ENCODE results near the gene PBX4. TPM values are rescaled to one million over a fixed set of nuclear protein-coding genes. Genes with fewer than 3 reads are reported as not detected.

PBX4 gene
- total and polyA plus RNA-seq, 2 experiments from 2014 or later: 2.6 to 4.1 TPM

DNA sequence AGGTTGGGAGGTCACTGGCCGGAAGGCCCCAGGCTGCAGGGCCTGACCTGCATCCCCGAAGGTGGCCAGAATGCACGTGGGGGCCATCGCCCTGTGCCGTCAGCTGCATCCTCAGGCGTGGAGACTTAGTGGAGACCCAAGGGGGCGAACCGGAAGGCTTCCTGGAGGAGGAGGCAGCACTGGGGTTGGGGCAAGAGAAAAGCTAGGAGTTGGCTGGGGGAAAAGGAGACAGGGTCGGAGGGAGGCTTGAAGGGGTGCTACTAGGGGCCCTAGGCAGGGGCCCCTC is 91.2 kb downstream of the PBX4 start (continued):
- TF ChIP-seq, protein P1, sequence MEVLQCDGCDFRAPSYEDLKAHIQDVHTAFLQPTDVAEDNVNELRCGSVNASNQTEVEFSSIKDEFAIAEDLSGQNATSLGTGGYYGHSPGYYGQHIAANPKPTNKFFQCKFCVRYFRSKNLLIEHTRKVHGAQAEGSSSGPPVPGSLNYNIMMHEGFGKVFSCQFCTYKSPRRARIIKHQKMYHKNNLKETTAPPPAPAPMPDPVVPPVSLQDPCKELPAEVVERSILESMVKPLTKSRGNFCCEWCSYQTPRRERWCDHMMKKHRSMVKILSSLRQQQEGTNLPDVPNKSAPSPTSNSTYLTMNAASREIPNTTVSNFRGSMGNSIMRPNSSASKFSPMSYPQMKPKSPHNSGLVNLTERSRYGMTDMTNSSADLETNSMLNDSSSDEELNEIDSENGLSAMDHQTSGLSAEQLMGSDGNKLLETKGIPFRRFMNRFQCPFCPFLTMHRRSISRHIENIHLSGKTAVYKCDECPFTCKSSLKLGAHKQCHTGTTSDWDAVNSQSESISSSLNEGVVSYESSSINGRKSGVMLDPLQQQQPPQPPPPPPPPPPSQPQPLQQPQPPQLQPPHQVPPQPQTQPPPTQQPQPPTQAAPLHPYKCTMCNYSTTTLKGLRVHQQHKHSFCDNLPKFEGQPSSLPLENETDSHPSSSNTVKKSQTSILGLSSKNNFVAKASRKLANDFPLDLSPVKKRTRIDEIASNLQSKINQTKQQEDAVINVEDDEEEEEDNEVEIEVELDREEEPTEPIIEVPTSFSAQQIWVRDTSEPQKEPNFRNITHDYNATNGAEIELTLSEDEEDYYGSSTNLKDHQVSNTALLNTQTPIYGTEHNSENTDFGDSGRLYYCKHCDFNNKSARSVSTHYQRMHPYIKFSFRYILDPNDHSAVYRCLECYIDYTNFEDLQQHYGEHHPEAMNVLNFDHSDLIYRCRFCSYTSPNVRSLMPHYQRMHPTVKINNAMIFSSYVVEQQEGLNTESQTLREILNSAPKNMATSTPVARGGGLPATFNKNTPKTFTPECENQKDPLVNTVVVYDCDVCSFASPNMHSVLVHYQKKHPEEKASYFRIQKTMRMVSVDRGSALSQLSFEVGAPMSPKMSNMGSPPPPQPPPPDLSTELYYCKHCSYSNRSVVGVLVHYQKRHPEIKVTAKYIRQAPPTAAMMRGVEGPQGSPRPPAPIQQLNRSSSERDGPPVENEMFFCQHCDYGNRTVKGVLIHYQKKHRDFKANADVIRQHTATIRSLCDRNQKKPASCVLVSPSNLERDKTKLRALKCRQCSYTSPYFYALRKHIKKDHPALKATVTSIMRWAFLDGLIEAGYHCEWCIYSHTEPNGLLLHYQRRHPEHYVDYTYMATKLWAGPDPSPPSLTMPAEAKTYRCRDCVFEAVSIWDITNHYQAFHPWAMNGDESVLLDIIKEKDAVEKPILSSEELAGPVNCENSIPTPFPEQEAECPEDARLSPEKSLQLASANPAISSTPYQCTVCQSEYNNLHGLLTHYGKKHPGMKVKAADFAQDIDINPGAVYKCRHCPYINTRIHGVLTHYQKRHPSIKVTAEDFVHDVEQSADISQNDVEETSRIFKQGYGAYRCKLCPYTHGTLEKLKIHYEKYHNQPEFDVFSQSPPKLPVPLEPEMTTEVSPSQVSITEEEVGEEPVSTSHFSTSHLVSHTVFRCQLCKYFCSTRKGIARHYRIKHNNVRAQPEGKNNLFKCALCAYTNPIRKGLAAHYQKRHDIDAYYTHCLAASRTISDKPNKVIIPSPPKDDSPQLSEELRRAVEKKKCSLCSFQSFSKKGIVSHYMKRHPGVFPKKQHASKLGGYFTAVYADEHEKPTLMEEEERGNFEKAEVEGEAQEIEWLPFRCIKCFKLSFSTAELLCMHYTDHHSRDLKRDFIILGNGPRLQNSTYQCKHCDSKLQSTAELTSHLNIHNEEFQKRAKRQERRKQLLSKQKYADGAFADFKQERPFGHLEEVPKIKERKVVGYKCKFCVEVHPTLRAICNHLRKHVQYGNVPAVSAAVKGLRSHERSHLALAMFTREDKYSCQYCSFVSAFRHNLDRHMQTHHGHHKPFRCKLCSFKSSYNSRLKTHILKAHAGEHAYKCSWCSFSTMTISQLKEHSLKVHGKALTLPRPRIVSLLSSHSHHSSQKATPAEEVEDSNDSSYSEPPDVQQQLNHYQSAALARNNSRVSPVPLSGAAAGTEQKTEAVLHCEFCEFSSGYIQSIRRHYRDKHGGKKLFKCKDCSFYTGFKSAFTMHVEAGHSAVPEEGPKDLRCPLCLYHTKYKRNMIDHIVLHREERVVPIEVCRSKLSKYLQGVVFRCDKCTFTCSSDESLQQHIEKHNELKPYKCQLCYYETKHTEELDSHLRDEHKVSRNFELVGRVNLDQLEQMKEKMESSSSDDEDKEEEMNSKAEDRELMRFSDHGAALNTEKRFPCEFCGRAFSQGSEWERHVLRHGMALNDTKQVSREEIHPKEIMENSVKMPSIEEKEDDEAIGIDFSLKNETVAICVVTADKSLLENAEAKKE (CRISPR knock-in tag; IDR thresholded peaks at IDR 0.05): no peak
- TF ChIP-seq CREB1 (CRISPR knock-in tag; IDR thresholded peaks at IDR 0.05; ENCODE audit: low read depth) (no peak), EZH2phosphoT487 (IDR thresholded peaks at IDR 0.05; ENCODE audit: unreplicated experiment) (no peak), JUNB (IDR thresholded peaks at IDR 0.05; ENCODE audit: unreplicated experiment) (no peak)
- TF ChIP-seq, protein P2, sequence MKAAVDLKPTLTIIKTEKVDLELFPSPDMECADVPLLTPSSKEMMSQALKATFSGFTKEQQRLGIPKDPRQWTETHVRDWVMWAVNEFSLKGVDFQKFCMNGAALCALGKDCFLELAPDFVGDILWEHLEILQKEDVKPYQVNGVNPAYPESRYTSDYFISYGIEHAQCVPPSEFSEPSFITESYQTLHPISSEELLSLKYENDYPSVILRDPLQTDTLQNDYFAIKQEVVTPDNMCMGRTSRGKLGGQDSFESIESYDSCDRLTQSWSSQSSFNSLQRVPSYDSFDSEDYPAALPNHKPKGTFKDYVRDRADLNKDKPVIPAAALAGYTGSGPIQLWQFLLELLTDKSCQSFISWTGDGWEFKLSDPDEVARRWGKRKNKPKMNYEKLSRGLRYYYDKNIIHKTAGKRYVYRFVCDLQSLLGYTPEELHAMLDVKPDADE (IDR thresholded peaks at IDR 0.05): no peak

DNA sequence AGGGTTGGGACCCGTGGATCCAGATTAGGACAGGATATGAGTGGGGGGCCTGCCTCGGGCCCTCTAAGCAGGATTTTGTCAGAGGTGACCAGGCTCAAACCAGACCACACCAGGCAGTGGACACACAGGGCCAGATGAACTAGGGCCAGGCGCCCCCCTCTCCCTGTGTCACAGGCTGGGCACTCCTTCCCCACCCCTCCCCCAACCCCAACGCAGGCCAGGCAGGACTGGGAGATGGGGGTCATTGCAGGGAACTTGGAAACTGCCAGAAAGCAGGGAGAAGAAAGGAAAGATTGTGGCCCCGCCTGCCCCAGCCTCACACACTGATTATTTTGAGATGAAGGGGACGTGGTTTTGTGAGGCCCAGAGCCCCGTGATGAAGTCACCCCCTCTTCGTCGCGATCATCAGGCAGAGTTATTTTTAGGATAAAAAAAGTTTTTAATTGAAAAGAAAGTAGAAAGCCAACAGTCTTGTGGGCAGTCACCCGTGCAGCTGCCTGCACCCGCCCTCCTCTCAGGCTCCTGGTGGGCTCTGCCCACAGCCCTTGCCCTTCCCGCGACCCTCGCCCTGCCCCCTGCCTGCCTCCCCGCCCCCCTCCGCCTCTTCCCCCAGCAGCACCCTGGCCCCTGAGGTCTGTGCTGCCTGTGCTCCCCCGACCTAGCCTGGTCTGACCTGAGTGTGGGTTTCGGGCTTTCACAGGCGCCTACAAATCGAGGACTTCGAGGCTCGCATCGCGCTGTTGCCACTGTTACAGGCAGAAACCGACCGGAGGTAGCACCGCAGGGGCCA is 91.7 kb downstream of the PBX4 start:
- peaks cover 19% of the 10 kb centered on the region for H3F3A ChIP-seq (replicated peaks; ENCODE audit: low read depth)
- H2AFZ ChIP-seq: no peak overlapping the region
- H3K9me3 Mint-ChIP-seq: no peaks in the 10 kb centered on the region
- ATAC-seq (no peak), DNase-seq (ENCODE audit: low spot score) (no peak)
- H3K4me1 Mint-ChIP-seq: peaks cover 33% of the 10 kb centered on the region
- H3K27me3 Mint-ChIP-seq (ENCODE audit: insufficient read depth, low read depth, poor library complexity): peaks cover 4% of the 10 kb centered on the region
- H4K20me1 ChIP-seq (replicated peaks; ENCODE audit: insufficient read depth): peaks cover 30% of the 10 kb centered on the region
- peaks cover 37% of the 10 kb centered on the region for H3K79me2 ChIP-seq (replicated peaks; ENCODE audit: insufficient read depth)
- H3K36me3 ChIP-seq (ENCODE audit: insufficient read depth): peaks cover 6% of the 10 kb centered on the region; the same call in 1 of the 2 replicates
- no peaks in the 10 kb centered on the region for H3K9me2 ChIP-seq (ENCODE audit: insufficient read depth)
- H3K27me3 ChIP-seq (ENCODE audit: insufficient read depth): no peaks in the 10 kb centered on the region
- no peak overlapping the region; the same call in 1 of the 2 replicates for H3K27ac Mint-ChIP-seq
- TF ChIP-seq JUNB (IDR thresholded peaks at IDR 0.05; ENCODE audit: unreplicated experiment): no peak
- peaks cover 6% of the 10 kb centered on the region; the same call in 1 of the 2 replicates for H3K4me1 ChIP-seq (ENCODE audit: insufficient read depth)
- H3K36me3 Mint-ChIP-seq (ENCODE audit: low read depth): peaks cover 39% of the 10 kb centered on the region
- H3K4me2 ChIP-seq: no peak overlapping the region
- H3K27ac ChIP-seq (ENCODE audit: low read depth): no peak overlapping the region; the same call in 1 of the 2 replicates
- H3K4me3 Mint-ChIP-seq: no peak overlapping the region
- H3K4me3 ChIP-seq: no peak overlapping the region

Measured in GM23338 (cell line).